ENCODE data around the gene POLR2F. TPM values are rescaled to one million over a fixed set of nuclear protein-coding genes. Genes with fewer than 3 reads are reported as not detected.
"Not testable (repeated sequence)": the region's sequence is repeated elsewhere in the genome, so short reads cannot be mapped to it uniquely, and the experiment has no call there.

Gene POLR2F
- total RNA-seq, 2 experiments from 2014 or later = 20.2 to 21.1 TPM

- intact Hi-C loops (cut with DNase I, micrococcal nuclease) = no loop called here
- H3K27ac Mint-ChIP-seq = no peak overlapping the region
- no peaks in the 10 kb centered on the region for H3K9me3 Mint-ChIP-seq
- H3K4me3 Mint-ChIP-seq = no peak overlapping the region
- peaks cover 27% of the 10 kb centered on the region for H3K36me3 Mint-ChIP-seq (ENCODE audit: low read depth)
- DNase-seq (no peak), ATAC-seq (ENCODE audit: poor library complexity) (no peak)
- H3K9me3 ChIP-seq (ENCODE audit: control insufficient read depth in 1 of 2, insufficient read depth in 1 of 2, low read length in 2 of 2) = no peaks in the 10 kb centered on the region
- H3K4me1 Mint-ChIP-seq (ENCODE audit: low read depth) = no peaks in the 10 kb centered on the region
- no peaks in the 10 kb centered on the region for H3K27me3 ChIP-seq (ENCODE audit: control insufficient read depth in 1 of 2, insufficient read depth in 2 of 2, low read length in 2 of 2)
- no peaks in the 10 kb centered on the region for H3K4me1 ChIP-seq (ENCODE audit: insufficient read depth, low read length)
- CTCF ChIA-PET = no interaction called here
- TF ChIP-seq CTCF (IDR thresholded peaks at IDR 0.05) = no peak
- H3K4me3 ChIP-seq (ENCODE audit: low read length) = no peak overlapping the region
- peaks cover 23% of the 10 kb centered on the region for H3K36me3 ChIP-seq (ENCODE audit: insufficient read depth, low read length)
- H3K27me3 Mint-ChIP-seq = no peaks in the 10 kb centered on the region
- no peak overlapping the region for H3K27ac ChIP-seq (ENCODE audit: low read depth in 1 of 2, low read length in 2 of 2)
- POLR2A ChIA-PET = no interaction called here
Measured at GRCh38 chr22:37943136-37943824, 10.2 kb upstream of the POLR2F start.

GRCh38 chr22:37943825-37944198 is 9.7 kb upstream of the POLR2F start:
- no peak for ATAC-seq (ENCODE audit: poor library complexity)
- CTCF ChIA-PET = no interaction called here

GRCh38 chr22:37944423-37944822 is 9.1 kb upstream of the POLR2F start:
- DNase-seq; H3K4me3 Mint-ChIP-seq; ATAC-seq (ENCODE audit: poor library complexity); H3K4me3 ChIP-seq (ENCODE audit: low read length); H3K4me1 ChIP-seq (ENCODE audit: insufficient read depth, low read length); H3K4me1 Mint-ChIP-seq (ENCODE audit: low read depth); H3K9me3 Mint-ChIP-seq; H3K27me3 Mint-ChIP-seq; H3K9me3 ChIP-seq (ENCODE audit: control insufficient read depth in 1 of 2, insufficient read depth in 1 of 2, low read length in 2 of 2); H3K27ac Mint-ChIP-seq; H3K27ac ChIP-seq (ENCODE audit: low read depth in 1 of 2, low read length in 2 of 2); CTCF ChIA-PET; H3K27me3 ChIP-seq (ENCODE audit: control insufficient read depth in 1 of 2, insufficient read depth in 2 of 2, low read length in 2 of 2); intact Hi-C loops (cut with DNase I, micrococcal nuclease): not testable (repeated sequence)
- H3K36me3 Mint-ChIP-seq (ENCODE audit: low read depth) = peaks cover 24% of the 10 kb centered on the region
- H3K36me3 ChIP-seq (ENCODE audit: insufficient read depth, low read length) = peaks cover 18% of the 10 kb centered on the region
- POLR2A ChIA-PET = interaction anchor here (1.3 kb wide), 1 partner anchor 9 kb away, joined by 3 read pairs; the partner anchor contains the start of genes C22orf23 and POLR2F

More at GRCh38 chr22:37943825-37944198, 9.7 kb upstream of the POLR2F start:
- no peak overlapping the region for H3K27ac ChIP-seq (ENCODE audit: low read depth in 1 of 2, low read length in 2 of 2)
- Mint-ChIP-seq H3K36me3 (ENCODE audit: low read depth) (peaks cover 27% of the 10 kb centered on the region), H3K4me3 (no peak overlapping the region), H3K9me3 (no peaks in the 10 kb centered on the region), H3K27ac (no peak overlapping the region), H3K27me3 (no peaks in the 10 kb centered on the region), H3K4me1 (ENCODE audit: low read depth) (no peaks in the 10 kb centered on the region)
- H3K4me3 ChIP-seq (ENCODE audit: low read length) = no peak overlapping the region
- peaks cover 23% of the 10 kb centered on the region for H3K36me3 ChIP-seq (ENCODE audit: insufficient read depth, low read length)
- no peak for DNase-seq
- H3K4me1 ChIP-seq (ENCODE audit: insufficient read depth, low read length) = no peaks in the 10 kb centered on the region
- no peaks in the 10 kb centered on the region for H3K9me3 ChIP-seq (ENCODE audit: control insufficient read depth in 1 of 2, insufficient read depth in 1 of 2, low read length in 2 of 2)
- H3K27me3 ChIP-seq (ENCODE audit: control insufficient read depth in 1 of 2, insufficient read depth in 2 of 2, low read length in 2 of 2) = no peaks in the 10 kb centered on the region
- intact Hi-C loops (cut with DNase I, micrococcal nuclease) = no loop called here
- no peak for TF ChIP-seq CTCF (IDR thresholded peaks at IDR 0.05)
- POLR2A ChIA-PET = interaction anchor here (1.3 kb wide), 1 partner anchor 10 kb away, joined by 3 read pairs; the partner anchor contains the start of genes C22orf23 and POLR2F

GRCh38 chr22:37947142-37947795 is 6.2 kb upstream of the POLR2F start:
- DNase-seq; H3K9me3 ChIP-seq (ENCODE audit: control insufficient read depth in 1 of 2, insufficient read depth in 1 of 2, low read length in 2 of 2); H3K27me3 ChIP-seq (ENCODE audit: control insufficient read depth in 1 of 2, insufficient read depth in 2 of 2, low read length in 2 of 2); H3K4me3 ChIP-seq (ENCODE audit: low read length); H3K4me1 ChIP-seq (ENCODE audit: insufficient read depth, low read length); H3K4me1 Mint-ChIP-seq (ENCODE audit: low read depth); H3K9me3 Mint-ChIP-seq; POLR2A ChIA-PET; H3K36me3 Mint-ChIP-seq (ENCODE audit: low read depth); intact Hi-C loops (cut with DNase I, micrococcal nuclease); ATAC-seq (ENCODE audit: poor library complexity); H3K27me3 Mint-ChIP-seq; H3K4me3 Mint-ChIP-seq; H3K27ac Mint-ChIP-seq; H3K27ac ChIP-seq (ENCODE audit: low read depth in 1 of 2, low read length in 2 of 2); H3K36me3 ChIP-seq (ENCODE audit: insufficient read depth, low read length); CTCF ChIA-PET: not testable (repeated sequence)
